GM12878 (cell line): ENCODE measurements around the gene CRYL1. TPM values are rescaled to one million over a fixed set of nuclear protein-coding genes. Genes with fewer than 3 reads are reported as not detected.

Experiments
- ATAC-seq: fragments of 200-7000 bp; cut with Tn5 transposase; 3 replicates; pipeline ENCODE4 v1.9.1; 2020; ENCODE audit warnings: mild to moderate bottlenecking, moderate library complexity
- BruUV-seq: library from RNA; stranded (reverse); fragments of 400-500 nt; replicated peaks from 2 replicates; lab custom pipeline; 2021; lab: Mats Ljungman, UMichigan
- CTCF ChIA-PET: fragments of 300-600 bp; sonication (Branson Sonifier 250); formaldehyde crosslinking; extraction: SDS; loops from one replicate; lab custom pipeline; 2021; ENCODE audit warnings: inconsistent platforms; lab: Yijun Ruan, JAX
- POLR2A ChIA-PET: fragments of 350-600 bp; formaldehyde crosslinking; extraction: SDS; loops from one replicate; lab custom pipeline; 2021; ENCODE audit warnings: inconsistent platforms; lab: Charles Lee
- RAD21 ChIA-PET: fragments of 300-600 bp; sonication (Branson Sonifier 250); formaldehyde crosslinking; loops from one replicate; lab custom pipeline; 2023; ENCODE audit warnings: antibody characterized with exemption; ENCODE audit not compliant: unreplicated experiment; lab: Charles Lee
- SMC1A ChIA-PET: fragments of 300-600 bp; sonication (Branson Sonifier 250); formaldehyde crosslinking; loops from one replicate; lab custom pipeline; 2023; ENCODE audit not compliant: unreplicated experiment, uncharacterized antibody; lab: Charles Lee
- DNase-seq: peaks from one replicate; pipeline ENCODE4 v3.0.0-alpha.2; 2011; ENCODE audit warnings: low read depth, low spot score
- FAIRE-seq: peaks from 3 replicates; lab custom pipeline; 2011; peaks lifted over from hg19 to GRCh38; lab: Jason Lieb, UNC
- H2AFZ ChIP-seq: 2 replicates; pipeline ENCODE4 v1.6.0; 2011; ENCODE audit warnings: low read depth, low read length, control low read depth; ENCODE audit not compliant: control insufficient read depth
- H3K27ac ChIP-seq: 2 replicates; pipeline ENCODE4 v1.5.1; 2011; ENCODE audit warnings: control low read depth; ENCODE audit not compliant: control insufficient read depth, insufficient read depth
- H3K27me3 ChIP-seq, 2 experiments: replicated peaks in 1 of 2; 2 replicates each; pipeline versions ENCODE4 v1.6.0 to v1.6.1; 2011; ENCODE audit warnings: low read length in 1 of 2; ENCODE audit not compliant: control insufficient read depth in 2 of 2, insufficient read depth in 2 of 2
- H3K36me3 ChIP-seq, 2 experiments: 2 replicates each; pipeline ENCODE4 v1.5.1; 2011; ENCODE audit warnings: low read length in 1 of 2; ENCODE audit not compliant: control insufficient read depth in 2 of 2, insufficient read depth in 2 of 2
- H3K4me1 ChIP-seq: 2 replicates; pipeline ENCODE4 v1.6.1; 2011; ENCODE audit warnings: mild to moderate bottlenecking, low read length, moderate library complexity, mixed read lengths; ENCODE audit not compliant: control insufficient read depth, insufficient read depth
- H3K4me2 ChIP-seq: 2 replicates; pipeline ENCODE4 v1.6.0; 2011; ENCODE audit warnings: control low read depth; ENCODE audit not compliant: control insufficient read depth, insufficient read depth
- H3K4me3 ChIP-seq: fragments of 200-600 bp; sonication (generic); 2 replicates; pipeline ENCODE4 v1.5.1; 2016
- H3K79me2 ChIP-seq: 2 replicates; pipeline ENCODE4 v1.6.0; 2011; ENCODE audit warnings: low read length; ENCODE audit not compliant: control insufficient read depth, insufficient read depth
- H3K9ac ChIP-seq: 2 replicates; pipeline ENCODE4 v1.8.0; 2011; ENCODE audit warnings: low read length, control low read depth, mixed read lengths; ENCODE audit not compliant: control insufficient read depth, insufficient read depth
- H3K9me3 ChIP-seq: replicated peaks from 3 replicates; pipeline ENCODE4 v1.5.1; 2011; ENCODE audit warnings: mild to moderate bottlenecking, low read length; ENCODE audit not compliant: control insufficient read depth, insufficient read depth
- H4K20me1 ChIP-seq: 2 replicates; pipeline ENCODE4 v1.6.0; 2011; ENCODE audit not compliant: control insufficient read depth, insufficient read depth
- RELB ChIP-seq: fragments of 450-650 bp; IDR thresholded peaks from 2 replicates; pipeline ENCODE4 v1.6.1; 2017; ENCODE audit warnings: low read depth, mild to moderate bottlenecking, moderate library complexity
- SKIL ChIP-seq: fragments of 450-650 bp; IDR thresholded peaks from 2 replicates; pipeline ENCODE4 v1.6.1; 2017; ENCODE audit warnings: mild to moderate bottlenecking, low read depth, inconsistent platforms; ENCODE audit not compliant: poor library complexity, severe bottlenecking
- WGBS: methylation state at CpG from one replicate; pipeline ENCODE4 v1.1.6; 2016; ENCODE audit warnings: low lambda C conversion rate; ENCODE audit not compliant: insufficient replicate concordance, insufficient coverage; ENCODE audit errors: missing lambda C conversion rate; 5-methylcytosine and 5-hydroxymethylcytosine counted together
- in situ Hi-C: fragments of 300-500 bp; cut with MboI; formaldehyde crosslinking; loops from 9 replicates; pipeline ENCODE4 v1.14.3; 2018; ENCODE audit warnings: mixed read lengths
- intact Hi-C: fragments of 100-400 bp; cut with micrococcal nuclease; formaldehyde crosslinking; loops from one replicate; pipeline ENCODE4 v1.14.2; 2022; ENCODE audit not compliant: unreplicated experiment
- polyA plus RNA-seq, 11 experiments: library from polyadenylated mRNA; depleted of rRNA in 4 of 11; unstranded in 6 of 11; stranded (reverse) in 5 of 11; fragments of >200 nt; fragmentation: Nextera tagmentation in 4 of 11; fragmentation: Illumina TruSeq in 1 of 11; extraction: Ambion mirVana in 4 of 11; extraction: Trizol in 1 of 11; gene quantifications; 1 replicate in 1 of 11; 2 replicates in 10 of 11; pipeline versions ENCODE4 v1.2.1 to v1.2.3, GENCODE V29; 2011 to 2016; ENCODE audit warnings: inconsistent platforms in 2 of 11, missing spikeins in 2 of 11, low read depth in 1 of 11
- total RNA-seq, 4 experiments: library from RNA; depleted of rRNA in 3 of 4; stranded (reverse); fragments of >200 nt in 3 of 4; fragmentation: Illumina TruSeq in 1 of 4; extraction: Trizol in 1 of 4; gene quantifications; 2 replicates each; pipeline versions ENCODE4 v1.2.1 to v1.2.3, GENCODE V29; 2013 to 2021
- TF ChIP-seq, protein P1 (sequence below): IDR thresholded peaks from 2 replicates; pipeline ENCODE4 v1.6.1; 2012; ENCODE audit warnings: low read depth, low read length, improper control_type of control experiment

Gene CRYL1
- total and polyA plus RNA-seq, 10 of the 15 experiments (the other 5 are each of a cell fraction or from before 2014, with no cell fraction given): 5.5 to 36.7 (median 12.2) TPM

DNA sequence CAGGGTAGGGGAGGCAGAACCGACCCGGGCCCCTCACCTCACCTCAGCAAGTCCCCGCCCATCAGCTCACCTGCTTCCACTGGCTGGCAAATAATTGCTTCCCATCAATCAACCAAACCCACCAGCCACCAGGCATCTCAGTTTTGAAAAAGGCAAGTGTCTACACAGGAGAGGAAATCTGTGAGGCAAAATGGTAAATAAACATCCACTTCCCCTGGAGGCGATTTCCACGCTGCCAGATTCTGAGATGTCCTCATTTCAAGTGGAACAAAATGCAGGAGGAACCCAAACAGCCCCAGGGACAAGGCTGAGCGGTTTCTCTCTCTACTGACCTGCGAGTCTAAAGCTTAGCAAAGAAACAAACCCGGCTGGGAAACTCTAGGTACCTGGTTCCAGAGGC lies 117.5 kb downstream of the CRYL1 start:
- Histone ChIP-seq H3K4me1 (peaks cover 23% of the 10 kb centered on the region), H2AFZ (no peak overlapping the region), H3K36me3 (no peaks in the 10 kb centered on the region), H3K27me3 (no peaks in the 10 kb centered on the region), H3K4me3 (no peak overlapping the region), H3K9me3 (peaks cover 4% of the 10 kb centered on the region; the same call in 2 of the 3 replicates), H3K9ac (no peak overlapping the region), H3K4me2 (no peak overlapping the region), H3K27ac (no peak overlapping the region), H3K79me2 (no peaks in the 10 kb centered on the region), H4K20me1 (no peaks in the 10 kb centered on the region)
- ChIA-PET SMC1A (no interaction called here), RAD21 (no interaction called here), CTCF (no interaction called here), POLR2A (no interaction called here)
- in situ Hi-C loops (no loop called here), intact Hi-C loops (no loop called here)
- ATAC-seq: no peak
- TF ChIP-seq, protein P1, sequence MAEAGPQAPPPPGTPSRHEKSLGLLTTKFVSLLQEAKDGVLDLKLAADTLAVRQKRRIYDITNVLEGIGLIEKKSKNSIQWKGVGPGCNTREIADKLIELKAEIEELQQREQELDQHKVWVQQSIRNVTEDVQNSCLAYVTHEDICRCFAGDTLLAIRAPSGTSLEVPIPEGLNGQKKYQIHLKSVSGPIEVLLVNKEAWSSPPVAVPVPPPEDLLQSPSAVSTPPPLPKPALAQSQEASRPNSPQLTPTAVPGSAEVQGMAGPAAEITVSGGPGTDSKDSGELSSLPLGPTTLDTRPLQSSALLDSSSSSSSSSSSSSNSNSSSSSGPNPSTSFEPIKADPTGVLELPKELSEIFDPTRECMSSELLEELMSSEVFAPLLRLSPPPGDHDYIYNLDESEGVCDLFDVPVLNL: no peak
- TF ChIP-seq SKIL: no peak
- no peak for TF ChIP-seq RELB
- DNase-seq: no peak
- FAIRE-seq: no peak
- 79% methylated on average over 8 of the region's 8 CpGs for WGBS
- no TSS peak for BruUV-seq
